Retinal pigment epithelial cell (primary cell): ENCODE results near the gene ZNF77.
"Not testable (repeated sequence)": the region's sequence is repeated elsewhere in the genome, so short reads cannot be mapped to it uniquely, and the experiment has no call there.

Experiments
- DNase-seq: peaks from one replicate; pipeline ENCODE4 v3.0.0-alpha.2; 2010; ENCODE audit warnings: low read depth
- H3K4me3 ChIP-seq: 2 replicates; pipeline ENCODE4 v1.5.1; 2011; ENCODE audit warnings: mild to moderate bottlenecking, low read length, control low read depth, moderate library complexity
- TF ChIP-seq, protein P1 (sequence below): conservative IDR thresholded peaks from 2 replicates; pipeline ENCODE4 v1.5.1; 2011; ENCODE audit warnings: low read depth, low read length, control low read depth, inconsistent platforms

The ZNF77 gene

DNA sequence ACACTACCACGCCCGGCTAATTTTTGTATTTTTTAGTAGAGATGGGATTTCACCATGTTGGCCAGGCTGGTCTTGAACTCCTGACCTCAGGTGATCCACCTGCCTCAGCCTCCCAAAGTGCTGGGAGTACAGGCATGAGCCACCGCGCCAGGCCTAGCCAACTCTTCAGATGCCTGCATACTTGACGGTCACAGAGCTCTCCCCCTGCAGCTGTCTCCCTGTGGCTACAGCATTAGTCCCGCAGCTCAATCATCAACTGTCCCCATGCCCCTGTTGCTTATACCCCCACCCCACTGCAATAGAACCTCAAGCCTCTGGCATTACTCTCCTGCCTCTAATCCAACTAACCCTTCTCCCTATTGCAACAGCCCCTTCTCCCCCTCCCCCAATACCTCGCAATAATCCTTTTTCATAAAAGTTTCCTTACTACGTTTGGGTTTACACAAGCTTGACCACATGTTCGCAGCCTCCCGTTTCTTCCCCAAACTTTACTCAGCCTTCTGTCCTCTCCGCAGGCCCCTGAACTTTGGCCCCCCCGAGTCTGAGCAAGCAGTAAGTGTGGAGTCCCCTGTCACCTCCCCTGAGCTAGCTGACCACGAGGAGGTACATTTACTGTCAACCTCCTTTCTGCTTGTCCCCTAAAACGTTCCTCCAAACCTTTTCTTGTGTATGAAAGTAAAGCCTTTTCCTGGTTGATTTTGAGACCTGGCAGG is 1.7 kb downstream of the ZNF77 start:
- DNase-seq: no peak
- H3K4me3 ChIP-seq: no peak overlapping the region
- TF ChIP-seq, protein P1, sequence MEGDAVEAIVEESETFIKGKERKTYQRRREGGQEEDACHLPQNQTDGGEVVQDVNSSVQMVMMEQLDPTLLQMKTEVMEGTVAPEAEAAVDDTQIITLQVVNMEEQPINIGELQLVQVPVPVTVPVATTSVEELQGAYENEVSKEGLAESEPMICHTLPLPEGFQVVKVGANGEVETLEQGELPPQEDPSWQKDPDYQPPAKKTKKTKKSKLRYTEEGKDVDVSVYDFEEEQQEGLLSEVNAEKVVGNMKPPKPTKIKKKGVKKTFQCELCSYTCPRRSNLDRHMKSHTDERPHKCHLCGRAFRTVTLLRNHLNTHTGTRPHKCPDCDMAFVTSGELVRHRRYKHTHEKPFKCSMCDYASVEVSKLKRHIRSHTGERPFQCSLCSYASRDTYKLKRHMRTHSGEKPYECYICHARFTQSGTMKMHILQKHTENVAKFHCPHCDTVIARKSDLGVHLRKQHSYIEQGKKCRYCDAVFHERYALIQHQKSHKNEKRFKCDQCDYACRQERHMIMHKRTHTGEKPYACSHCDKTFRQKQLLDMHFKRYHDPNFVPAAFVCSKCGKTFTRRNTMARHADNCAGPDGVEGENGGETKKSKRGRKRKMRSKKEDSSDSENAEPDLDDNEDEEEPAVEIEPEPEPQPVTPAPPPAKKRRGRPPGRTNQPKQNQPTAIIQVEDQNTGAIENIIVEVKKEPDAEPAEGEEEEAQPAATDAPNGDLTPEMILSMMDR: no peak

DNA sequence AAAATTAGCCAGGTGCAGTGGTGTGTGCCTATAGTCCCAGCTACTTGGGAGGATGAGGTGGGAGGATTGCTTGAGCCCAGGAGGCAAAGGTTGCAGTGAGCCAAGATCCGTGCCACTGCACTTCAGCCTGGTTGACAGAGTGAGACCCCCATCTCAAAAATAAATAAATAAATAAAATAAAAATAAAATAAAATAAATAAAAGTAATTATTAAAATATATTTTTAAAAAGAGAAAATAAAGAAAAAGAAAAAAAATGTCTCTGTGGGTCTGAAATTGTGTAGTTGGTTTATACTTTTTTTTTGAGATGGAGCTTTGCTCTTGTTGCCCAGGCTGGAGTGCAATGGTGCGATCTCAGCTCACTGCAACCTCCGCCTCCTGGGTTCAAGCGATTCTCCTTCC is 8.9 kb downstream of the ZNF77 start:
- H3K4me3 ChIP-seq, DNase-seq: not testable (repeated sequence)

DNA sequence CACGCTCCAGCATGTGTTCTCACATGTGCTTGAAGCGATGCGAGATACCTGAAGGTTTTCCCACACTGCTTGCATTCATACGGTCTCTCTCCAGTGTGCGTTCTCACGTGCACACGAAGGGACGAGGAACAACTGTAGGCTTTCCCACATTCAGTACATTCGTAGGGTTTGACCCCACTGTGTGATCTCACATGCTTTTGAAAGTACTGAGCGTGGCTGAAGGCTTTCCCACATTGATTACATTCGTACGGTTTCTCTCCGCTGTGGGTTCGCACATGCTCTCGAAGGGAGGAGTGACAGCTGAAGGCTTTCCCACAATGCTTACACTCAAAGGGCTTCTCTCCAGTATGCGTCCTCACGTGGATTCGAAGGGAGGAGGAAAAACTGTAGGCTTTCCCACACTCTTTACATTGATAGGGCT is 11.3 kb downstream of the ZNF77 start:
- no peak overlapping the region for H3K4me3 ChIP-seq
- DNase-seq: no peak
- TF ChIP-seq, protein P1: no peak

DNA sequence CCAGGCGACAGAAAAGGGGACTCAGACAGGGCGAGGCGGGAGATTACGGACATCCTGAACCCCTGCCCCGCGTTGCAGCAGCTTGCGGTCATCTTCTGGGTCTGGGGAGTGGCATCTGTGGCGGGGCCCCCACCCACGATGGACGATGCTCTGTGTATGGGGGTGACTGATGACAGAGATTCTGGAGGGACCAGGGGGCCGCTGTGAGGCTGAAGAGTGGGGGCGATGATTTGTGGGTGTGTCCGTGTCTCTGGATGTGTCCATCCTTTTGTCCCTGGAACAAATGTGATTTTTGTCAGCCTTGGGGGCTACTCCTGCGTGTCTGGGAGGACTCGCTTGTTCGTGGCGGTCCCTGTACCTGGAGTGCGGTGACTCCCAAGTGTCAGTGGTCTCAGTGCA is 17.7 kb downstream of the ZNF77 start:
- no peak for DNase-seq
- no peak overlapping the region for H3K4me3 ChIP-seq
- TF ChIP-seq, protein P1: no peak

- TF ChIP-seq, protein P1: no peak
- H3K4me3 ChIP-seq: no peak overlapping the region
- DNase-seq: no peak
These were observed 18.3 kb downstream of the ZNF77 start for GRCh38 chr19:2926341-2927031.

- DNase-seq: no peak
- no peak overlapping the region for H3K4me3 ChIP-seq
- TF ChIP-seq, protein P1: no peak
These were observed 21.3 kb downstream of the ZNF77 start for GRCh38 chr19:2923510-2923909.

- no peak overlapping the region for H3K4me3 ChIP-seq
- DNase-seq: no peak
- TF ChIP-seq, protein P1: no peak
These were observed 21.8 kb downstream of the ZNF77 start for GRCh38 chr19:2922987-2923386.
